Measurements from ENCODE around the gene CNTROB.

The CNTROB gene

GRCh38 chr17:7992516-7992915 is 60.5 kb downstream of the CNTROB start:
- Histone ChIP-seq H3K36me3 (ENCODE audit: control insufficient read depth in 4 of 4, insufficient read depth in 4 of 4, low read length in 3 of 4) (no peaks in the 10 kb centered on the region), H3K9me3 (ENCODE audit: control extremely low read depth in 1 of 5, control insufficient read depth in 4 of 5, insufficient read depth in 2 of 5, low read depth in 1 of 5, low read length in 4 of 5) (no peaks in the 10 kb centered on the region), H3K27ac (ENCODE audit: insufficient read depth in 1 of 2, low read depth in 1 of 2, low read length in 2 of 2, poor library complexity in 1 of 2, severe bottlenecking in 2 of 2) (no peak overlapping the region), H3K4me1 (ENCODE audit: control extremely low read depth in 1 of 4, control insufficient read depth in 4 of 4, insufficient read depth in 4 of 4, low read length in 3 of 4) (peaks cover 4 to 35% (median 24%) of the 10 kb centered on the region in 4 experiments), H3K27me3 (replicated peaks in 2 of 5; ENCODE audit: control insufficient read depth in 4 of 5, insufficient read depth in 5 of 5, low read length in 4 of 5) (no peaks in the 10 kb centered on the region), H3K4me3 (ENCODE audit: control insufficient read depth in 1 of 7, extremely low read depth in 1 of 7, insufficient read depth in 4 of 7, low read depth in 2 of 7, low read length in 6 of 7) (no peak overlapping the region)
- ChIA-PET POLR2A (no interaction called here), CTCF (interaction anchor here (0.8 to 17.3 kb wide), 16 partner anchors 9 to 167 kb away, joined by 3 to 209 read pairs (median 4); partner anchors contain the start of genes CNTROB, RNF227 and TRAPPC1)
- DNase-seq: no peak
- WGBS (ENCODE audit: insufficient coverage): 100% methylated on average over 2 of the region's 2 CpGs

DNA sequence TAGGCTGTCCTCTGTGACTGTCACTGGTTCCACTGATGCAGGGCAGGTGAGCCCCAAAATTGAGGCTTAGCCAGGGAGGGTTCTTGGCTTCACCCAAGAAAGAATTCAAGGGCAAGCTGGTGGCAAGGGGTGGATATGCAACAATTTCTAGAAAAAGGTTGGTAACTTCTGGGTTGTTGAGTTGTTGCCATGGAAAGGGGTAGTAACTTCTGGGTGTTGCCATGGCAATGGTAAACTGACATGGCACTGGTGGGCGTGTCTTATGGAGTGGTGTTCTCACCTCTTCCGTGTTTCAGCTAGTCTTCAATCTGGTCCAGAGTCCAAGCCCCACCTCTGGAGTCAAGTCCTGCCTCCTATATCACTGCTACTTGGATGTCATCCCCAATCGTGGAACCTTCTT is 60.9 kb downstream of the CNTROB start:
- Histone ChIP-seq H3K27me3 (replicated peaks in 2 of 5; ENCODE audit: control insufficient read depth in 4 of 5, insufficient read depth in 5 of 5, low read length in 4 of 5) (no peaks in the 10 kb centered on the region), H3K27ac (ENCODE audit: insufficient read depth in 1 of 2, low read depth in 1 of 2, low read length in 2 of 2, poor library complexity in 1 of 2, severe bottlenecking in 2 of 2) (no peak overlapping the region)
- DNase-seq: peak in 2 of 3 donors; percentile 77 to 86

GRCh38 chr17:7993972-7994589 is 62.1 kb downstream of the CNTROB start:
- CTCF ChIA-PET: interaction anchor here (1.2 to 17.3 kb wide), 4 partner anchors 62 to 77 kb away, joined by 3 to 209 read pairs (median 8); partner anchors contain the start of genes CNTROB, RNF227 and TRAPPC1
- H3K9me3 ChIP-seq (ENCODE audit: control extremely low read depth in 1 of 5, control insufficient read depth in 4 of 5, insufficient read depth in 2 of 5, low read depth in 1 of 5, low read length in 4 of 5): no peaks in the 10 kb centered on the region
- H3K36me3 ChIP-seq (ENCODE audit: control insufficient read depth in 4 of 4, insufficient read depth in 4 of 4, low read length in 3 of 4): no peaks in the 10 kb centered on the region
- no peak overlapping the region for H3K4me3 ChIP-seq (ENCODE audit: control insufficient read depth in 1 of 7, extremely low read depth in 1 of 7, insufficient read depth in 4 of 7, low read depth in 2 of 7, low read length in 6 of 7)
- WGBS (ENCODE audit: insufficient coverage): 96% methylated on average over 26 of the region's 27 CpGs
- no peak for DNase-seq
- no peak overlapping the region for H3K27ac ChIP-seq (ENCODE audit: insufficient read depth in 1 of 2, low read depth in 1 of 2, low read length in 2 of 2, poor library complexity in 1 of 2, severe bottlenecking in 2 of 2)
- peaks cover 4 to 32% (median 23%) of the 10 kb centered on the region in 4 experiments for H3K4me1 ChIP-seq (ENCODE audit: control extremely low read depth in 1 of 4, control insufficient read depth in 4 of 4, insufficient read depth in 4 of 4, low read length in 3 of 4)
- POLR2A ChIA-PET: interaction anchor here (1.4 kb wide), 1 partner anchor 47 kb away, joined by 4 read pairs; no protein-coding TSS in a partner anchor
- no peaks in the 10 kb centered on the region for H3K27me3 ChIP-seq (replicated peaks in 2 of 5; ENCODE audit: control insufficient read depth in 4 of 5, insufficient read depth in 5 of 5, low read length in 4 of 5)

More for the DNA sequence above, 60.9 kb downstream of the CNTROB start:
- Histone ChIP-seq H3K36me3 (ENCODE audit: control insufficient read depth in 4 of 4, insufficient read depth in 4 of 4, low read length in 3 of 4) (no peaks in the 10 kb centered on the region), H3K4me3 (ENCODE audit: control insufficient read depth in 1 of 7, extremely low read depth in 1 of 7, insufficient read depth in 4 of 7, low read depth in 2 of 7, low read length in 6 of 7) (no peak overlapping the region), H3K9me3 (ENCODE audit: control extremely low read depth in 1 of 5, control insufficient read depth in 4 of 5, insufficient read depth in 2 of 5, low read depth in 1 of 5, low read length in 4 of 5) (no peaks in the 10 kb centered on the region), H3K4me1 (ENCODE audit: control extremely low read depth in 1 of 4, control insufficient read depth in 4 of 4, insufficient read depth in 4 of 4, low read length in 3 of 4) (peaks cover 4 to 35% (median 25%) of the 10 kb centered on the region in 4 experiments)
- ChIA-PET CTCF (interaction anchor here (0.8 to 17.3 kb wide), 13 partner anchors 17 to 168 kb away, joined by 3 to 209 read pairs (median 4); partner anchors contain the start of genes CNTROB, RNF227 and TRAPPC1), POLR2A (interaction anchor here (1.4 kb wide), 1 partner anchor 48 kb away, joined by 4 read pairs; no protein-coding TSS in a partner anchor)
- 67% methylated on average over 2 of the region's 3 CpGs for WGBS (ENCODE audit: insufficient coverage)

GRCh38 chr17:7995724-7996123 is 63.7 kb downstream of the CNTROB start:
- H3K9me3 ChIP-seq (ENCODE audit: control extremely low read depth in 1 of 5, control insufficient read depth in 4 of 5, insufficient read depth in 2 of 5, low read depth in 1 of 5, low read length in 4 of 5): no peaks in the 10 kb centered on the region
- ChIA-PET CTCF (interaction anchor here (0.8 to 2.1 kb wide), 3 partner anchors 9 to 79 kb away, joined by 3 to 6 read pairs (median 3); no protein-coding TSS in a partner anchor), POLR2A (no interaction called here)
- 100% methylated on average over 2 of the region's 2 CpGs for WGBS (ENCODE audit: insufficient coverage)
- DNase-seq: no peak
- H3K27ac ChIP-seq (ENCODE audit: insufficient read depth in 1 of 2, low read depth in 1 of 2, low read length in 2 of 2, poor library complexity in 1 of 2, severe bottlenecking in 2 of 2): no peak overlapping the region
- no peaks in the 10 kb centered on the region for H3K36me3 ChIP-seq (ENCODE audit: control insufficient read depth in 4 of 4, insufficient read depth in 4 of 4, low read length in 3 of 4)
- no peaks in the 10 kb centered on the region for H3K27me3 ChIP-seq (replicated peaks in 2 of 5; ENCODE audit: control insufficient read depth in 4 of 5, insufficient read depth in 5 of 5, low read length in 4 of 5)
- H3K4me1 ChIP-seq (ENCODE audit: control extremely low read depth in 1 of 4, control insufficient read depth in 4 of 4, insufficient read depth in 4 of 4, low read length in 3 of 4): peaks cover 4 to 20% (median 13%) of the 10 kb centered on the region in 4 experiments
- H3K4me3 ChIP-seq (ENCODE audit: control insufficient read depth in 1 of 7, extremely low read depth in 1 of 7, insufficient read depth in 4 of 7, low read depth in 2 of 7, low read length in 6 of 7): no peak overlapping the region

GRCh38 chr17:7997186-7997585 is 65.2 kb downstream of the CNTROB start:
- Histone ChIP-seq H3K27ac (ENCODE audit: insufficient read depth in 1 of 2, low read depth in 1 of 2, low read length in 2 of 2, poor library complexity in 1 of 2, severe bottlenecking in 2 of 2) (no peak overlapping the region), H3K27me3 (replicated peaks in 2 of 5; ENCODE audit: control insufficient read depth in 4 of 5, insufficient read depth in 5 of 5, low read length in 4 of 5) (no peaks in the 10 kb centered on the region), H3K4me3 (ENCODE audit: control insufficient read depth in 1 of 7, extremely low read depth in 1 of 7, insufficient read depth in 4 of 7, low read depth in 2 of 7, low read length in 6 of 7) (peak overlapping the region in 1 of 7 experiments; percentile 30), H3K9me3 (ENCODE audit: control extremely low read depth in 1 of 5, control insufficient read depth in 4 of 5, insufficient read depth in 2 of 5, low read depth in 1 of 5, low read length in 4 of 5) (no peaks in the 10 kb centered on the region), H3K4me1 (ENCODE audit: control extremely low read depth in 1 of 4, control insufficient read depth in 4 of 4, insufficient read depth in 4 of 4, low read length in 3 of 4) (peaks cover 4 to 20% (median 15%) of the 10 kb centered on the region in 4 experiments), H3K36me3 (ENCODE audit: control insufficient read depth in 4 of 4, insufficient read depth in 4 of 4, low read length in 3 of 4) (no peaks in the 10 kb centered on the region)
- DNase-seq: peak; percentile 57 to 83 (median 81)
- ChIA-PET POLR2A (interaction anchor here (1.0 kb wide), 1 partner anchor 127 kb away, joined by 3 read pairs; no protein-coding TSS in a partner anchor), CTCF (interaction anchor here (1.0 to 3.5 kb wide), 15 partner anchors 9 to 98 kb away, joined by 3 to 32 read pairs (median 5); no protein-coding TSS in a partner anchor)
- 16% methylated on average over 5 of the region's 5 CpGs for WGBS (ENCODE audit: insufficient coverage)

Measured in common myeloid progenitor, CD34-positive (primary cell).